RWPE1 (cell line): ENCODE data around the gene POLA1.

ENCODE experiments used
- CTCF ChIA-PET: fragments of 350-600 bp; sonication (Branson Sonifier 250); formaldehyde crosslinking; extraction: SDS; loops from one replicate; lab custom pipeline; 2021; lab: Yijun Ruan, JAX
- POLR2A ChIA-PET: fragments of 400-600 bp; formaldehyde crosslinking; extraction: SDS; loops from one replicate; lab custom pipeline; 2020; ENCODE audit warnings: antibody characterized with exemption; ENCODE audit not compliant: low non-redundant PET; lab: Yijun Ruan, JAX
- DNase-seq: peaks from one replicate; pipeline ENCODE4 v3.0.0; 2012; ENCODE audit warnings: low spot score
- H3K27ac ChIP-seq: fragments of 450-650 bp; 2 replicates; pipeline ENCODE4 v1.5.1; 2017
- CTCF ChIP-seq: fragments of 450-650 bp; conservative IDR thresholded peaks from 2 replicates; pipeline ENCODE4 v1.5.1; 2017; ENCODE audit warnings: low read depth, mild to moderate bottlenecking

Gene POLA1

GRCh38 chrX:24692305-24692704 is 1.4 kb upstream of the POLA1 start:
- ChIA-PET POLR2A (no interaction called here), CTCF (interaction anchor here (0.7 kb wide), 1 partner anchor 69 kb away, joined by 6 read pairs; no protein-coding TSS in a partner anchor)
- TF ChIP-seq CTCF = no peak
- DNase-seq = no peak
- no peak overlapping the region for H3K27ac ChIP-seq

GRCh38 chrX:24694825-24695224 is 1.1 kb downstream of the POLA1 start:
- no peak for DNase-seq
- ChIA-PET POLR2A (no interaction called here), CTCF (no interaction called here)
- TF ChIP-seq CTCF = no peak
- H3K27ac ChIP-seq = no peak overlapping the region

- DNase-seq = no peak
- H3K27ac ChIP-seq = no peak overlapping the region
- POLR2A ChIA-PET = no interaction called here
- TF ChIP-seq CTCF = no peak
- CTCF ChIA-PET = no interaction called here
These were observed 2.6 kb downstream of the POLA1 start for GRCh38 chrX:24696294-24696693.

DNA sequence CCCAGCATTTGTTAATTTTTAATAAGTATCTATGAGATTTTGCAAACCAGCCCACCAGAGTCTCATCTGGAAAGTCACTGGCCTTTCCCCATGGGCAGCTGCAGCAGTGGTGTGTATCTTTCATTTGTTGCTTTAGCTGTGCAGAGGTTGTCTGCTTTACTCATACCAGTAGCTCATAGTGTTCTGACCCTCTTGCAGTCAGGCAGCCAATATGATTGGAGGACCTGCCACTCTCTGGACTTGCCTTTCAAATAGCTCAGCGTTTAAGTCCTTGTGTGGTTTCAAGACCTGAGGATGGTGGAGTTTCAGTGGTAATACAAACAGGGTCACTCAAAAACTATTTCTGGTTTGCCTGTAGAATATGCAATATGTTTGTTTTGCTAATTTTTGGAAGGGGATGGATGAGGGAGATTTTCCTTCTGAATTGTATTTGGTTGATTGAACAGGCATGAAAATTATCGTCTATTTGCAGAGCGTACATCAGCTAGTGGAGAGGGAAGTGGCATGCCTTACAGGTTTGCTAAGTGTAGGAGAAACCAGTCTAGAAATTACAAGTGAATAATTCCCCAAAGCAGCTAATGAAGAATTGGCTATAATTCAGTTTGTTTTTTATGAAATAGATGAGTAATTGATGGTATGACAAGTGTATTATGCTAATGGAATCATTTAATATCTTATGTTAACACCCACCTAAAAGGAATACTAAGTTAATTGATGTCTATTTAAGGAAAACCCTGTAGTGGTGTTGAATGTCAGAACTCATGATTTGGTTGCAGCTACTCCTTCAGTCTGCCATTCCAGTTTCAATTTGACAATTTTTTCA is 8.9 kb downstream of the POLA1 start:
- ChIA-PET POLR2A (no interaction called here), CTCF (interaction anchor here (0.6 kb wide), 1 partner anchor 187 kb away, joined by 5 read pairs; no protein-coding TSS in a partner anchor)
- H3K27ac ChIP-seq = no peak overlapping the region
- TF ChIP-seq CTCF = no peak
- no peak for DNase-seq

DNA sequence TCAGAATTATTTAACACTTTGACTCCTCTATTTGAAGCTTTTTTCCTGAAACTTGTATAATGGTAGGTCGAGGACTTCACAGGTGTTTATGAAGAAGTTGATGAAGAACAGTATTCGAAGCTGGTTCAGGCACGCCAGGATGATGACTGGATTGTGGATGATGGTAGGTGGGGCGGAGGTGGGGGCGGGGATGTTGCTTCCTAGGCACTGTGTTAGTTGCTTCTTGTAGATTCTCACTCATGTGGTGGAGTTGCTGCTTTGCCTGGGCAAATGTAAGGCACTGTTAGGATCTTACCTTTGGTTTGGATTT is 9.4 kb downstream of the POLA1 start:
- POLR2A ChIA-PET = no interaction called here

DNA sequence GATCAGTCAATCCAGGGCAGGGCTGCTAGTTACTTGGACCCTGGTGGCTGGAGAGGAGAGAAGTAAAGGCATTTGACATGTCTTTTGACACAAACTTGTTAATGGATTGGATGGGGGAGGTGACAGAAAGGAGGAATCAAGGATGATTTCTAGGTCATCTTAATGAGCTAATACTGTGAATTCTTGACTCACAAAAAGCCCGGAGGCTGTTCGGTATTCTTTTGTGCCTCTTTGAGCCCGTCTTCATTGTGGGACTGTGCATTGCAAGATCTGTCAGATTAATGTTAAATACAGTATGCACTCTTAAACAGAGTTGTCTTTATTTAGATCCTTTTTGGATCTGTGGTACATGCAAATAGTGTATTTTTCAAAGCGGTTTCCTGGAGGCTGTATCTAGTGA is 25.1 kb downstream of the POLA1 start:
- POLR2A ChIA-PET = no interaction called here
- CTCF ChIA-PET = no interaction called here
- no peak overlapping the region for H3K27ac ChIP-seq
- DNase-seq = no peak
- TF ChIP-seq CTCF = no peak

More for the DNA sequence above, 9.4 kb downstream of the POLA1 start:
- no peak for DNase-seq
- TF ChIP-seq CTCF = no peak
- CTCF ChIA-PET = no interaction called here
- H3K27ac ChIP-seq = no peak overlapping the region
